ENCODE data around the gene C1orf35. TPM values are rescaled to one million over a fixed set of nuclear protein-coding genes. Genes with fewer than 3 reads are reported as not detected.

Gene C1orf35
- total and polyA plus RNA-seq, 2 of the 8 experiments (the other 6 are each of a cell fraction or from before 2014, with no cell fraction given), result 18.6 to 19.9 TPM

DNA sequence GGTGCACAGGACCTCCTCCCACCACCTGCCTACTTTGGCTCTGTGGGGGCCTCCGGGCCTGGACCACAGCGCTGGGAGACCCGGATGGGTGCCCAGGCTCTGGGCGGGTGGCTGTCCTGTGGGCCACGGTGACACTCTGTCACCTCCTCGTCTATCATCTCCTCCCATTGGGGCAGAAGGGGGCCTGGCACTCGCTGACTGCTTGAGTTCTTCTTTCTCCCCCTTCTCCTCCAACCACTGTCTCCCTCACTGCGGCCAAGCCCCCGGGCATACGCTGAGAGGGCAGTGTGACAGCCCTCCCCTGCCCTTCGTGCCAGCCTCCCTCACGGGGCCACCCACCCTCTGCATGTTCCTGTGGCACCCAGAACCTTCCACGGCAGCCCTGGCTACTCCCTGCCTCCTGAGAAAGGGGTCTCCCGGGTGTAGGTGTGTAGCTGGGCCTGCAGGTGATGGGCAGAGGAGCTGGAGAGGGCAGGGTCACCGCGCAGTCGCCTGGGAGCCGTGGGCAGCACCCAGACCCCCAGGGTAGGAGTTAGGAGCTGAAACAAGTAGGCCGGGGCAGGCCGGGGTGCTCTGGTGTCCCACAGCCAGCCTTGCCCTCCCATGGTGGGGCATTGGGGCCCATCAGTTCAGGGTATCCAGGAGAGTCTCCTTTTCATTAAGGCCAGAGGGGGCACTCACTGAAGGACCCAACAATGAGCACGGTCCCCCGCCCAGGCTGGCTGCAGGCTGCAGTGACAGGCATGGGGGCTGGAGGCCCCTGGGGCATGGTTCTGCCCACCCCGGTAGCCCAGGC lies 29.9 kb downstream of the C1orf35 start:
- Histone ChIP-seq H2BK15ac (ENCODE audit: low read length) (no peak overlapping the region), H3K18ac (ENCODE audit: extremely low read depth, low read length) (no peak overlapping the region), H3K56ac (replicated peaks; ENCODE audit: insufficient read length, low read depth, low read length) (no peak overlapping the region), H3K4ac (replicated peaks; ENCODE audit: insufficient read length, low read depth, low read length) (no peak overlapping the region), H3K4me1 (replicated peaks in 1 of 4; ENCODE audit: control insufficient read depth in 3 of 4, insufficient read depth in 4 of 4, low read length in 3 of 4) (peaks cover 0 to 10% (median 0%) of the 10 kb centered on the region in 4 experiments; a peak in 4 of 7 replicates), H3K23me2 (ENCODE audit: low read depth, low read length) (peaks cover 21% of the 10 kb centered on the region; the same call in 1 of the 2 replicates), H3K4me3 (ENCODE audit: extremely low read depth in 1 of 4, insufficient read depth in 2 of 4, low read depth in 3 of 4, low read length in 4 of 4) (no peak overlapping the region), H2BK120ac (replicated peaks; ENCODE audit: low read depth, low read length) (no peak overlapping the region), H2AFZ (ENCODE audit: low read length) (no peak overlapping the region), H3K79me2 (ENCODE audit: control insufficient read depth in 1 of 2, insufficient read depth in 2 of 2, low read length in 2 of 2) (no peaks in the 10 kb centered on the region), H3K9ac (replicated peaks in 1 of 4; ENCODE audit: extremely low read depth in 1 of 4, low read depth in 3 of 4, low read length in 3 of 4) (no peak overlapping the region), H2AK5ac (ENCODE audit: low read depth, low read length) (no peak overlapping the region), H3K4me2 (ENCODE audit: insufficient read depth in 1 of 2, low read depth in 2 of 2, low read length in 2 of 2) (0 out of 4 replicates have a peak overlapping the region, but pooled peaks of 1 of the 2 experiments have one; percentile 0), H3K14ac (ENCODE audit: insufficient read length) (no peak overlapping the region), H4K5ac (ENCODE audit: insufficient read length, low read depth, low read length) (no peak overlapping the region), H3K9me3 (ENCODE audit: insufficient read depth in 2 of 2, low read depth in 1 of 2, low read length in 1 of 2) (no peaks in the 10 kb centered on the region), H3K79me1 (ENCODE audit: low read depth, low read length) (no peaks in the 10 kb centered on the region), H4K8ac (ENCODE audit: extremely low read depth, insufficient read depth, low read length) (no peak overlapping the region), H4K91ac (replicated peaks; ENCODE audit: insufficient read length, low read length) (no peak overlapping the region), H3K27me3 (replicated peaks in 1 of 4; ENCODE audit: control insufficient read depth in 3 of 4, extremely low read depth in 1 of 4, insufficient read depth in 3 of 4, low read length in 3 of 4) (peaks cover 20 to 91% (median 85%) of the 10 kb centered on the region in 4 experiments), H3K27ac (ENCODE audit: low read depth, low read length) (no peak overlapping the region), H2BK5ac (ENCODE audit: low read depth, low read length) (no peak overlapping the region), H3K36me3 (ENCODE audit: control insufficient read depth in 2 of 4, insufficient read depth in 4 of 4, low read length in 3 of 4) (no peaks in the 10 kb centered on the region), H3K23ac (ENCODE audit: insufficient read length) (no peak overlapping the region), H2BK20ac (ENCODE audit: low read length) (no peak overlapping the region), H4K20me1 (replicated peaks in 1 of 2; ENCODE audit: control insufficient read depth in 1 of 2, insufficient read depth in 2 of 2, low read length in 2 of 2) (peaks cover 2 to 24% of the 10 kb centered on the region in 2 experiments), H2BK12ac (ENCODE audit: low read depth, low read length) (no peak overlapping the region)
- WGBS, 2 experiments (ENCODE audit: extremely low coverage in 1 of 2, insufficient coverage in 1 of 2, insufficient read length in 1 of 2, insufficient replicate concordance in 2 of 2, low coverage in 1 of 2, low lambda C conversion rate in 2 of 2, missing lambda C conversion rate in 1 of 2), result 82% methylated on average over 15 of the region's 23 CpGs; no CpG with 5 or more reads in 1 of the 2 experiments
- POLR2A ChIA-PET (ENCODE audit: partially characterized antibody), result interaction anchor here (0.7 to 1.7 kb wide), 3 partner anchors 9 to 70 kb away, joined by 3 to 5 read pairs (median 5); partner anchors contain the start of gene ARF1
- no peak for TF ChIP-seq EGR1 (IDR thresholded peaks at IDR 0.05; ENCODE audit: borderline replicate concordance, low read depth, low read length)
- no peak for TF ChIP-seq JUND (IDR thresholded peaks at IDR 0.05; ENCODE audit: low read length)
- no peak for TF ChIP-seq YY1 (IDR thresholded peaks at IDR 0.05; ENCODE audit: low read depth, low read length)
- TF ChIP-seq BACH1 (IDR thresholded peaks at IDR 0.05; ENCODE audit: low read length), result no peak
- no peak for TF ChIP-seq RBBP5 (IDR thresholded peaks at IDR 0.05; ENCODE audit: borderline replicate concordance, low read depth, low read length)
- TF ChIP-seq KDM5A (IDR thresholded peaks at IDR 0.05; ENCODE audit: low read length), result no peak
- no peak for FAIRE-seq
- no peak for DNase-seq (ENCODE audit: low read depth in 1 of 2, low spot score in 2 of 2)
- CTCF ChIA-PET (ENCODE audit: partially characterized antibody), result interaction anchor here (1.1 to 6.2 kb wide), 13 partner anchors 8 to 74 kb away, joined by 3 to 115 read pairs (median 7); partner anchors contain the start of gene WNT3A
